ENCODE measurements around the gene PLET1.
"Not testable (repeated sequence)": the region's sequence is repeated elsewhere in the genome, so short reads cannot be mapped to it uniquely, and the experiment has no call there.

The PLET1 gene

DNA sequence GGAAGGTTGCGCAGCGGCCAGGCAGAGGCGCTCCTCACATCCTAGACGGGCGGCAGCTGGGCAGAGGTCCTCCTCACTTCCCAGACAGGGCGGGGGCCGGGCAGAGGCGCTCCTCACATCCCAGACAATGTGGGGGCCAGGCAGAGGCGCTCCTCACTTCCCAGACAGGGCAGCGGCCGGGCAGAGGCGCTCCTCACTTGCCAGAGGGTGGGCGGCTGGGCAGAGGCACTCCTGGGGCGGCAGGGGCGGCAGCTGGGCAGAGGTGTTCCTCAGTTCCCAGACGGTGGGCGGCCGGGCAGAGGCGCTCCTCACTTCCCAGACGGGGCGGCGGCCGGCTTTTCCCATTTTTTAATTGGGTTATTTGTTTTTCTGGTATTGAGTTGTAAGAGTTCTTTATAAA lies 54.6 kb downstream of the PLET1 start:
- no peak for DNase-seq

GRCh38 chr11:112200252-112200651 lies 60.4 kb downstream of the PLET1 start:
- DNase-seq: no peak

GRCh38 chr11:112199101-112199500 lies 61.6 kb downstream of the PLET1 start:
- not testable (repeated sequence) for DNase-seq
